BE2C (cell line): ENCODE data around the gene STRADA.
A peak's percentile ranks its signal among the peaks of the same experiment; 100 is the strongest.

ENCODE experiments used
- DNase-seq: peaks from one replicate; pipeline ENCODE4 v3.0.0-alpha.2; 2020
- H3K27me3 ChIP-seq: fragments of 250-450 bp; sonication (Bioruptor Pico); 2 replicates; pipeline ENCODE4 v1.5.1; 2020; ENCODE audit warnings: mild to moderate bottlenecking
- H3K36me3 ChIP-seq: fragments of 250-450 bp; sonication (Bioruptor Pico); 2 replicates; pipeline ENCODE4 v1.5.1; 2020; ENCODE audit warnings: mild to moderate bottlenecking
- H3K4me1 ChIP-seq: fragments of 250-450 bp; sonication (Bioruptor Pico); 2 replicates; pipeline ENCODE4 v1.5.1; 2020
- H3K4me3 ChIP-seq: 2 replicates; pipeline ENCODE4 v1.5.1; 2011; ENCODE audit warnings: low read depth, low read length
- H3K9me3 ChIP-seq: fragments of 250-450 bp; sonication (Bioruptor Pico); 2 replicates; pipeline ENCODE4 v1.5.1; 2020
- CTCF ChIP-seq: IDR thresholded peaks from 2 replicates; pipeline ENCODE4 v1.5.1; 2012; ENCODE audit warnings: mild to moderate bottlenecking, low read depth, low read length

STRADA gene

DNA sequence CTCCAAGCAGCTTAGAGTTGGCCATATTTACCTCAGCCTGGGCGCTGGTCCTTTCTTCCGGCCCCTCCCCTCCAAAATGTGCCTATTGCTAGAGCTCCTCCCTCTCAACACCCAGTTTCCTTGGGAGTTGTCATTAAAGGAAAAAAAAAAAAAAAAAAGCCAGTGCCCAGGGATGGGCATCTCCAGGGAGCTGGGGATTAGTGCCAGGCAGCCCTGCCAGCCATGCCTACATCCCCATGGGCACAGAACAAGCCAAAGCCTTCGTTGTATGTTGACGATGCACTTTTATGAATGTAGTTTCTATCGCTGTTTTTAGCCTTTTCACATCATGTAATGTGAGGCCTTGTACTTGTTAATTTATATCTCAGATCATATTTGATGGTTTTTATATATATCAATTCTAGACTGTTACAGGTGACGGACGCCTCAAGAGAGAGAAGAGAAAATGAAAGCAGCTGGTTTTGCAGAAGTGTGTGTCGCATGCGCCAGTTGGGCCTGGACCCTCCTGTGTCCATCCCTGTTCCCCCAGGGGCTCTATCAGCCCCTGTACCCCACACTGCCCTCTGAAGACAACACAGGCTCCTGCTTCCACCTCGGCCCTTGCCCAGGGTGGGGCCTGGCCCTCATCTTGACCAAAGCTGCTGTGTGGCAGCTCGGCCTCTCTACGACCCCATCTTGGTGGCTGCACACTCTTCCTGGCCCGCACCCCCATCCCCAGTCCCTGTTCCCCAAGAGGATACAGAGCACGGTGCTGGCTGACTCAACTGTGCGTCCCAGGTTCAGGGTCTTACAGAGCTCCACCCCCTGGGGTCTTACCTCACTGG, 46.4 kb downstream of the STRADA start:
- Histone ChIP-seq H3K4me1 (no peaks in the 10 kb centered on the region; the same call in 1 of the 2 replicates), H3K27me3 (no peaks in the 10 kb centered on the region), H3K4me3 (no peak overlapping the region), H3K9me3 (no peaks in the 10 kb centered on the region), H3K36me3 (peaks cover 48% of the 10 kb centered on the region)
- no peak for DNase-seq
- no peak for TF ChIP-seq CTCF

GRCh38 chr17:63694229-63694949, 47.2 kb downstream of the STRADA start:
- H3K36me3 ChIP-seq, result peaks cover 56% of the 10 kb centered on the region
- no peak for TF ChIP-seq CTCF
- H3K4me1 ChIP-seq, result no peaks in the 10 kb centered on the region; the same call in 1 of the 2 replicates
- peak; percentile 35 for DNase-seq
- H3K27me3 ChIP-seq, result no peaks in the 10 kb centered on the region
- no peak overlapping the region for H3K4me3 ChIP-seq
- no peaks in the 10 kb centered on the region for H3K9me3 ChIP-seq

GRCh38 chr17:63693411-63694113, 48.0 kb downstream of the STRADA start:
- no peaks in the 10 kb centered on the region; the same call in 1 of the 2 replicates for H3K4me1 ChIP-seq
- no peaks in the 10 kb centered on the region for H3K9me3 ChIP-seq
- H3K4me3 ChIP-seq, result no peak overlapping the region
- no peak for DNase-seq
- no peaks in the 10 kb centered on the region for H3K27me3 ChIP-seq
- peaks cover 64% of the 10 kb centered on the region for H3K36me3 ChIP-seq
- TF ChIP-seq CTCF, result no peak

DNA sequence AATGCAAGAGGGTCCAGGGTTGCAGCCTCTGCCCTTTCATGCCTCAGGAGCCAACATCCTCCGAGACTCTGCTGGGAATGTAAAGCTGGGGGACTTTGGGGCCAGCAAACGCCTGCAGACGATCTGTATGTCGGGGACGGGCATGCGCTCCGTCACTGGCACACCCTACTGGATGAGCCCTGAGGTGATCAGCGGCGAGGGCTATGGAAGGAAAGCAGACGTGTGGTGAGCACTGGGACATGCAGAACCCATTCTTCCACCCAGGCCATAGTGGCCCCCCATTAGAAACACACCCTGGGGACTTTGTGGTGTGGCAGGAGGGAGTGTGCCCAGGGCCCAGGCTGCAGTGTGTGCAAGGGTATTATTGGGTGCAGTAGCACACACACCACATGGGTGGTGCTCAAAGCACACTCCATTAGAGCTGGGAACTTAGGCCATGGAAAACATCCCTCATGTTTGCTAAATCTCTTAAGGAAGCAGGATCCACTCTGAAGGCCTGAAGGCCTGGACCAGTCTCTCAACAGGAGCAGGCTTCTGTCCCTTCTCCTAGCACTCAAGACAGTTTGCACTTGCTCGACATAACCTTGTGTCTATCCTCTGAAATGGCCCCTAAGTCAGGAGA, 49.3 kb downstream of the STRADA start:
- TF ChIP-seq CTCF, result no peak
- Histone ChIP-seq H3K4me1 (no peaks in the 10 kb centered on the region; the same call in 1 of the 2 replicates), H3K9me3 (no peaks in the 10 kb centered on the region), H3K27me3 (no peaks in the 10 kb centered on the region), H3K36me3 (peaks cover 64% of the 10 kb centered on the region), H3K4me3 (no peak overlapping the region)
- no peak for DNase-seq

- Histone ChIP-seq H3K27me3 (no peaks in the 10 kb centered on the region), H3K9me3 (no peaks in the 10 kb centered on the region), H3K4me1 (no peaks in the 10 kb centered on the region), H3K36me3 (peaks cover 64% of the 10 kb centered on the region), H3K4me3 (no peak overlapping the region)
- DNase-seq, result no peak
- TF ChIP-seq CTCF, result no peak
These were observed 52.1 kb downstream of the STRADA start for GRCh38 chr17:63689479-63689878.
